Eye (tissue), 1 donor: ENCODE data around the gene PTPN7.
"Not testable (repeated sequence)": the region's sequence is repeated elsewhere in the genome, so short reads cannot be mapped to it uniquely, and the experiment has no call there.

Experiments used
- DNase-seq: peaks from one replicate; pipeline ENCODE4 v3.0.0-alpha.2; 2015

Gene PTPN7

GRCh38 chr1:202150602-202151001 lies 9.8 kb downstream of the PTPN7 start:
- DNase-seq, result no peak

GRCh38 chr1:202150187-202150586 lies 10.2 kb downstream of the PTPN7 start:
- DNase-seq, result no peak

- no peak for DNase-seq
Observed at GRCh38 chr1:202149566-202149965, 10.8 kb downstream of the PTPN7 start.

GRCh38 chr1:202148391-202148790 lies 12.0 kb downstream of the PTPN7 start:
- no peak for DNase-seq

GRCh38 chr1:202146993-202147392 lies 13.4 kb downstream of the PTPN7 start:
- DNase-seq, result no peak

- no peak for DNase-seq
Observed at GRCh38 chr1:202146279-202146678, 14.1 kb downstream of the PTPN7 start.

GRCh38 chr1:202145744-202146140 lies 14.7 kb downstream of the PTPN7 start:
- not testable (repeated sequence) for DNase-seq

GRCh38 chr1:202145068-202145743 lies 15.2 kb downstream of the PTPN7 start:
- no peak for DNase-seq

GRCh38 chr1:202144402-202145067 lies 15.9 kb downstream of the PTPN7 start, which contains the start of gene ARL8A:
Gene ARL8A, minus strand, starts transcription at chr1:202144737. Its CDS starts 165 bp downstream, at chr1:202144572.
- DNase-seq, result peak; percentile 78

- peak; percentile 76 for DNase-seq
Observed at GRCh38 chr1:202143768-202144401, 16.5 kb downstream of the PTPN7 start.

GRCh38 chr1:202143011-202143767 lies 17.2 kb downstream of the PTPN7 start:
- no peak for DNase-seq

GRCh38 chr1:202141468-202141867 lies 18.9 kb downstream of the PTPN7 start:
- DNase-seq, result not testable (repeated sequence)

- DNase-seq, result no peak
Observed at GRCh38 chr1:202140833-202141232, 19.6 kb downstream of the PTPN7 start.

GRCh38 chr1:202135221-202135721 lies 25.1 kb downstream of the PTPN7 start:
- peak; percentile 89 for DNase-seq

- DNase-seq, result no peak
Observed at GRCh38 chr1:202134645-202135172, 25.7 kb downstream of the PTPN7 start.

- no peak for DNase-seq
Observed at GRCh38 chr1:202133989-202134388, 26.4 kb downstream of the PTPN7 start.

- no peak for DNase-seq
Observed at GRCh38 chr1:202133496-202133895, 26.9 kb downstream of the PTPN7 start.

- DNase-seq, result peak; percentile 59
Observed at GRCh38 chr1:202133001-202133400, 27.4 kb downstream of the PTPN7 start.

- DNase-seq, result peak; percentile 90
Observed at GRCh38 chr1:202131956-202132821, 28.2 kb downstream of the PTPN7 start.

- DNase-seq, result peak; percentile 26
Observed at GRCh38 chr1:202130816-202131522, 29.4 kb downstream of the PTPN7 start.

- peak; percentile 77 for DNase-seq
Observed at GRCh38 chr1:202130297-202130721, 30.1 kb downstream of the PTPN7 start.
